ENCODE data around the gene METAP1D. TPM values are rescaled to one million over a fixed set of nuclear protein-coding genes. Genes with fewer than 3 reads are reported as not detected.

Gene METAP1D
- polyA plus RNA-seq, 2 of the 4 experiments (the other 2 are of a cell fraction): 7.3 to 13.3 TPM

GRCh38 chr2:172098650-172099471 lies 99.1 kb downstream of the METAP1D start:
- ChIA-PET POLR2A (interaction anchor here (0.6 to 2.6 kb wide), 4 partner anchors 14 to 665 kb away, joined by 3 to 32 read pairs (median 3); partner anchors contain the start of genes DCAF17, DLX1 and METTL8), CTCF (interaction anchor here (1.1 to 9.4 kb wide), 3 partner anchors 14 to 396 kb away, joined by 3 to 128 read pairs (median 4); partner anchors contain the start of gene DLX1)
- FAIRE-seq (no peak), ATAC-seq (peak; percentile 33 to 43), DNase-seq (ENCODE audit: low read depth in 1 of 2, low spot score in 1 of 2) (peak; percentile 57 to 77)
- WGBS (ENCODE audit: missing lambda C conversion rate): 13% methylated on average over 28 of the region's 61 CpGs
- TF ChIP-seq, protein P1, sequence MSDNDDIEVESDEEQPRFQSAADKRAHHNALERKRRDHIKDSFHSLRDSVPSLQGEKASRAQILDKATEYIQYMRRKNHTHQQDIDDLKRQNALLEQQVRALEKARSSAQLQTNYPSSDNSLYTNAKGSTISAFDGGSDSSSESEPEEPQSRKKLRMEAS (IDR thresholded peaks at IDR 0.05): peak; percentile 81
- TF ChIP-seq RFX5 (IDR thresholded peaks at IDR 0.05): no peak
- no peak for TF ChIP-seq RNF2 (IDR thresholded peaks at IDR 0.05; ENCODE audit: borderline replicate concordance, low read depth)
- peak; percentile 44; the same call in 1 of the 2 replicates for TF ChIP-seq PHF8 (IDR thresholded peaks at IDR 0.05; ENCODE audit: borderline replicate concordance, low read depth)
- TF ChIP-seq POLR2A (IDR thresholded peaks at IDR 0.05; ENCODE audit: low read length): peak; percentile 16; the same call in 1 of the 2 replicates
- TF ChIP-seq E2F6 (IDR thresholded peaks at IDR 0.05; ENCODE audit: borderline replicate concordance, low read depth): peak; percentile 38
- no peak for TF ChIP-seq CBX2 (IDR thresholded peaks at IDR 0.05; ENCODE audit: borderline replicate concordance, low read depth)
- TF ChIP-seq HOXB13 (CRISPR knock-in tag; IDR thresholded peaks at IDR 0.05; ENCODE audit: low read depth): no peak
- no peak for TF ChIP-seq PBX3 (IDR thresholded peaks at IDR 0.05)
- TF ChIP-seq EHMT2 (IDR thresholded peaks at IDR 0.05; ENCODE audit: low read depth): no peak
- TF ChIP-seq, protein P2, sequence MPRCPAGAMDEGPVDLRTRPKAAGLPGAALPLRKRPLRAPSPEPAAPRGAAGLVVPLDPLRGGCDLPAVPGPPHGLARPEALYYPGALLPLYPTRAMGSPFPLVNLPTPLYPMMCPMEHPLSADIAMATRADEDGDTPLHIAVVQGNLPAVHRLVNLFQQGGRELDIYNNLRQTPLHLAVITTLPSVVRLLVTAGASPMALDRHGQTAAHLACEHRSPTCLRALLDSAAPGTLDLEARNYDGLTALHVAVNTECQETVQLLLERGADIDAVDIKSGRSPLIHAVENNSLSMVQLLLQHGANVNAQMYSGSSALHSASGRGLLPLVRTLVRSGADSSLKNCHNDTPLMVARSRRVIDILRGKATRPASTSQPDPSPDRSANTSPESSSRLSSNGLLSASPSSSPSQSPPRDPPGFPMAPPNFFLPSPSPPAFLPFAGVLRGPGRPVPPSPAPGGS (IDR thresholded peaks at IDR 0.05): 0 out of 3 replicates have a peak, but pooled peaks have one; percentile 29
- TF ChIP-seq FOSL2 (IDR thresholded peaks at IDR 0.05): peak; percentile 75
- TF ChIP-seq FOSL2 (CRISPR knock-in tag; IDR thresholded peaks at IDR 0.05): peak; percentile 94
- no peak for TF ChIP-seq CTCF (IDR thresholded peaks at IDR 0.05)
- TF ChIP-seq NPAS2 (CRISPR knock-in tag; IDR thresholded peaks at IDR 0.05; ENCODE audit: borderline replicate concordance): no peak
- peak; percentile 29; the same call in 1 of the 2 replicates for TF ChIP-seq GATA3 (IDR thresholded peaks at IDR 0.05; ENCODE audit: borderline replicate concordance)
- TF ChIP-seq RARB (CRISPR knock-in tag; IDR thresholded peaks at IDR 0.05): no peak
- peak; percentile 45; the same call in 1 of the 2 replicates for TF ChIP-seq JUNB (IDR thresholded peaks at IDR 0.05)
- TF ChIP-seq ZSCAN20 (CRISPR knock-in tag; IDR thresholded peaks at IDR 0.05): no peak
- TF ChIP-seq JUN (IDR thresholded peaks at IDR 0.05): peak in 1 of 2 experiments; percentile 58; a peak in 1 of 5 replicates
- TF ChIP-seq BHLHE40 (IDR thresholded peaks at IDR 0.05; ENCODE audit: low read depth, low read length): no peak
- TF ChIP-seq USF2 (IDR thresholded peaks at IDR 0.05): peak; percentile 83
- no peak for TF ChIP-seq HOXA7 (CRISPR knock-in tag; IDR thresholded peaks at IDR 0.05)
- peak overlapping the region; percentile 76 to 90 for H3K27ac ChIP-seq
- H3K4me1 ChIP-seq: peaks cover 33% of the 10 kb centered on the region
- peak overlapping the region; percentile 66 for H3K4me2 ChIP-seq
- H3K9me3 ChIP-seq: no peaks in the 10 kb centered on the region
- peak overlapping the region; percentile 42 for H3K4me3 ChIP-seq
